Measurements from ENCODE around the gene MAP3K10.

- no peak for TF ChIP-seq EP300 (conservative IDR thresholded peaks at IDR 0.05; ENCODE audit: poor library complexity, severe bottlenecking)
- no peak for TF ChIP-seq SMC3 (conservative IDR thresholded peaks at IDR 0.05; ENCODE audit: poor library complexity)
- no peak for TF ChIP-seq CTCF (IDR thresholded peaks at IDR 0.05; ENCODE audit: poor library complexity, severe bottlenecking)
- TF ChIP-seq RAD21 (conservative IDR thresholded peaks at IDR 0.05): no peak
- TF ChIP-seq POLR2AphosphoS5 (IDR thresholded peaks at IDR 0.05): no peak
- TF ChIP-seq REST (IDR thresholded peaks at IDR 0.05; ENCODE audit: borderline replicate concordance): no peak
These were observed 49.7 kb upstream of the MAP3K10 start for GRCh38 chr19:40141551-40141950.

Data from neural cell (in vitro differentiated cells).